Suprapubic skin (tissue), 4 donors: ENCODE measurements around the gene FIZ1.

Source experiments
- POLR2A ChIP-seq, 2 donors: fragments of 450-650 bp; IDR thresholded peaks; one replicate each; pipeline ENCODE4 v1.6.1; 2017; ENCODE audit warnings: antibody characterized with exemption in 2 of 2, mild to moderate bottlenecking in 2 of 2, moderate library complexity in 2 of 2
- POLR2AphosphoS5 ChIP-seq, 3 donors: sonication (generic); formaldehyde crosslinking; IDR thresholded peaks; one replicate each; pipeline ENCODE4 v1.6.1; 2017; ENCODE audit warnings: antibody characterized with exemption in 3 of 3
- TF ChIP-seq, protein P1 (sequence below), 2 donors: fragments of 200-600 bp in 1 of 2; fragments of 450-650 bp in 1 of 2; sonication (generic) in 1 of 2; IDR thresholded peaks; one replicate each; pipeline ENCODE4 v1.5.1; 2016 to 2019; ENCODE audit warnings: antibody characterized with exemption in 2 of 2, mild to moderate bottlenecking in 1 of 2, moderate library complexity in 1 of 2

GRCh38 chr19:55581145-55581822, 18.0 kb downstream of the FIZ1 start:
- no peak for TF ChIP-seq POLR2A (IDR thresholded peaks at IDR 0.05)
- TF ChIP-seq, protein P1, sequence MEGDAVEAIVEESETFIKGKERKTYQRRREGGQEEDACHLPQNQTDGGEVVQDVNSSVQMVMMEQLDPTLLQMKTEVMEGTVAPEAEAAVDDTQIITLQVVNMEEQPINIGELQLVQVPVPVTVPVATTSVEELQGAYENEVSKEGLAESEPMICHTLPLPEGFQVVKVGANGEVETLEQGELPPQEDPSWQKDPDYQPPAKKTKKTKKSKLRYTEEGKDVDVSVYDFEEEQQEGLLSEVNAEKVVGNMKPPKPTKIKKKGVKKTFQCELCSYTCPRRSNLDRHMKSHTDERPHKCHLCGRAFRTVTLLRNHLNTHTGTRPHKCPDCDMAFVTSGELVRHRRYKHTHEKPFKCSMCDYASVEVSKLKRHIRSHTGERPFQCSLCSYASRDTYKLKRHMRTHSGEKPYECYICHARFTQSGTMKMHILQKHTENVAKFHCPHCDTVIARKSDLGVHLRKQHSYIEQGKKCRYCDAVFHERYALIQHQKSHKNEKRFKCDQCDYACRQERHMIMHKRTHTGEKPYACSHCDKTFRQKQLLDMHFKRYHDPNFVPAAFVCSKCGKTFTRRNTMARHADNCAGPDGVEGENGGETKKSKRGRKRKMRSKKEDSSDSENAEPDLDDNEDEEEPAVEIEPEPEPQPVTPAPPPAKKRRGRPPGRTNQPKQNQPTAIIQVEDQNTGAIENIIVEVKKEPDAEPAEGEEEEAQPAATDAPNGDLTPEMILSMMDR (IDR thresholded peaks at IDR 0.05), result no peak
- no peak for TF ChIP-seq POLR2AphosphoS5 (IDR thresholded peaks at IDR 0.05)
